CD4-positive, alpha-beta T cell treated with Interleukin-17A for 1 hour (primary cell): Measurements from ENCODE around the gene ZXDC.

Source experiments
- DNase-seq: peaks from one replicate; pipeline ENCODE4 v3.0.0-alpha.2; 2020

ZXDC gene

GRCh38 chr3:126488185-126488584 lies 12.5 kb upstream of the ZXDC start:
- DNase-seq = no peak

GRCh38 chr3:126487151-126487771 lies 11.6 kb upstream of the ZXDC start:
- DNase-seq = no peak

- no peak for DNase-seq
These were observed 10.7 kb upstream of the ZXDC start for GRCh38 chr3:126486360-126486847.

GRCh38 chr3:126485956-126486355 lies 10.3 kb upstream of the ZXDC start:
- DNase-seq = no peak

GRCh38 chr3:126485176-126485897 lies 9.6 kb upstream of the ZXDC start:
- no peak for DNase-seq

- DNase-seq = no peak
These were observed 9.0 kb upstream of the ZXDC start for GRCh38 chr3:126484662-126485061.

- no peak for DNase-seq
These were observed 8.5 kb upstream of the ZXDC start for GRCh38 chr3:126484148-126484547.

- no peak for DNase-seq
These were observed 7.7 kb upstream of the ZXDC start for GRCh38 chr3:126483321-126483761.

- DNase-seq = no peak
These were observed 7.0 kb upstream of the ZXDC start for GRCh38 chr3:126482503-126483255.

- DNase-seq = no peak
These were observed 6.3 kb upstream of the ZXDC start for GRCh38 chr3:126481808-126482502.

GRCh38 chr3:126480861-126481260 lies 5.2 kb upstream of the ZXDC start:
- DNase-seq = no peak

GRCh38 chr3:126480206-126480605 lies 4.5 kb upstream of the ZXDC start:
- no peak for DNase-seq

GRCh38 chr3:126479642-126480041 lies 4.0 kb upstream of the ZXDC start:
- no peak for DNase-seq

GRCh38 chr3:126478581-126479310 lies 3.1 kb upstream of the ZXDC start:
- no peak for DNase-seq

- DNase-seq = no peak
These were observed 1.3 kb upstream of the ZXDC start for GRCh38 chr3:126477061-126477380.

GRCh38 chr3:126476166-126477060 lies 722 bp upstream of the ZXDC start:
- no peak for DNase-seq

- peak; percentile 23 for DNase-seq
These were observed 936 bp downstream of the ZXDC start for GRCh38 chr3:126474498-126475412.

- DNase-seq = no peak
These were observed 2.2 kb downstream of the ZXDC start for GRCh38 chr3:126473292-126474168.

- DNase-seq = peak; percentile 23
These were observed 3.2 kb downstream of the ZXDC start for GRCh38 chr3:126472277-126473006.
